MCF 10A (cell line): ENCODE measurements around the gene LHB. TPM values are rescaled to one million over a fixed set of nuclear protein-coding genes. Genes with fewer than 3 reads are reported as not detected.

ENCODE experiments used
- BruUV-seq: library from RNA; stranded (reverse); fragments of 400-500 nt; replicated peaks from 2 replicates; lab custom pipeline; 2021; lab: Mats Ljungman, UMichigan
- CTCF ChIA-PET: fragments of 300-600 bp; sonication (Branson Sonifier 250); formaldehyde crosslinking; extraction: SDS; loops from one replicate; lab custom pipeline; 2021; ENCODE audit warnings: antibody characterized with exemption, inconsistent platforms; lab: Yijun Ruan, JAX
- POLR2A ChIA-PET: fragments of 300-600, 350-650 bp; sonication (Branson Sonifier 250); formaldehyde crosslinking; extraction: SDS; loops from one replicate; lab custom pipeline; 2020; ENCODE audit warnings: antibody characterized with exemption, inconsistent platforms; lab: Yijun Ruan, JAX
- DNase-seq: peaks from one replicate; pipeline ENCODE4 v3.0.0-alpha.2; 2018; ENCODE audit not compliant: unreplicated experiment
- H3K27ac Mint-ChIP-seq: one replicate; pipeline ENCODE4 v1.8.0; 2022; ENCODE audit warnings: mild to moderate bottlenecking, low read depth, mixed read lengths; ENCODE audit not compliant: unreplicated experiment
- H3K27me3 Mint-ChIP-seq: one replicate; pipeline ENCODE4 v1.8.0; 2022; ENCODE audit warnings: mixed read lengths; ENCODE audit not compliant: insufficient read depth, unreplicated experiment
- H3K36me3 Mint-ChIP-seq: one replicate; pipeline ENCODE4 v1.8.0; 2022; ENCODE audit warnings: mild to moderate bottlenecking, moderate library complexity, mixed read lengths; ENCODE audit not compliant: insufficient read depth, unreplicated experiment
- H3K4me1 Mint-ChIP-seq: one replicate; pipeline ENCODE4 v1.8.0; 2022; ENCODE audit warnings: mixed read lengths; ENCODE audit not compliant: insufficient read depth, unreplicated experiment
- H3K4me3 Mint-ChIP-seq: one replicate; pipeline ENCODE4 v1.8.0; 2022; ENCODE audit warnings: mild to moderate bottlenecking, moderate library complexity, mixed read lengths; ENCODE audit not compliant: unreplicated experiment
- H3K9me3 Mint-ChIP-seq: one replicate; pipeline ENCODE4 v1.8.0; 2022; ENCODE audit warnings: mixed read lengths; ENCODE audit not compliant: unreplicated experiment
- CTCF ChIP-seq: fragments of 200-600 bp; IDR thresholded peaks from one replicate; pipeline ENCODE4 v1.8.0; 2022; ENCODE audit warnings: antibody characterized with exemption, mild to moderate bottlenecking; ENCODE audit not compliant: unreplicated experiment
- intact Hi-C: fragments of 100-400 bp; cut with micrococcal nuclease; formaldehyde crosslinking; loops from 2 replicates; pipeline ENCODE4 v1.14.1; 2022
- total RNA-seq: library from RNA; stranded (reverse); gene quantifications from 2 replicates; pipeline ENCODE4 v1.2.3, GENCODE V29; 2022

Gene LHB
- total RNA-seq, 1 experiment from 2014 or later = not detected

- TF ChIP-seq CTCF = no peak
- Mint-ChIP-seq H3K27ac (no peak overlapping the region), H3K27me3 (no peaks in the 10 kb centered on the region), H3K9me3 (no peaks in the 10 kb centered on the region), H3K4me1 (no peaks in the 10 kb centered on the region), H3K36me3 (peaks cover 80% of the 10 kb centered on the region), H3K4me3 (no peak overlapping the region)
- intact Hi-C loops = no loop called here
- POLR2A ChIA-PET = no interaction called here
- no TSS peak for BruUV-seq
- no peak for DNase-seq
- CTCF ChIA-PET = interaction anchor here (1.0 kb wide), 2 partner anchors 11 to 93 kb away, joined by 5 to 7 read pairs; partner anchors contain the start of genes GYS1 and RUVBL2
These were observed 12.8 kb downstream of the LHB start for GRCh38 chr19:49004133-49004532.

- Mint-ChIP-seq H3K4me1 (peaks cover 9% of the 10 kb centered on the region), H3K36me3 (peaks cover 55% of the 10 kb centered on the region), H3K27me3 (no peaks in the 10 kb centered on the region), H3K4me3 (no peak overlapping the region), H3K27ac (no peak overlapping the region), H3K9me3 (no peaks in the 10 kb centered on the region)
- TF ChIP-seq CTCF = peak; percentile 81
- ChIA-PET CTCF (interaction anchor here (0.6 to 3.6 kb wide), 27 partner anchors 9 to 1788 kb away, joined by 3 to 17 read pairs (median 4); partner anchors contain the start of gene NTF4), POLR2A (interaction anchor here (0.6 to 0.8 kb wide), 3 partner anchors 9 to 218 kb away, joined by 3 read pairs; no protein-coding TSS in a partner anchor)
- BruUV-seq = no TSS peak
- DNase-seq = peak; percentile 69
- intact Hi-C loops = loop anchor here (2.0 to 10.0 kb wide), 3 partner anchors 75 to 225 kb away; no protein-coding TSS in a partner anchor
These were observed 17.2 kb downstream of the LHB start for GRCh38 chr19:48999481-49000325.

- ChIA-PET POLR2A (interaction anchor here (0.6 kb wide), 1 partner anchor 1434 kb away, joined by 3 read pairs; no protein-coding TSS in a partner anchor), CTCF (interaction anchor here (0.6 to 2.0 kb wide), 15 partner anchors 10 to 585 kb away, joined by 3 to 13 read pairs (median 3); partner anchors contain the start of gene NTF4)
- BruUV-seq = no TSS peak
- H3K27ac Mint-ChIP-seq = no peak overlapping the region
- H3K9me3 Mint-ChIP-seq = no peaks in the 10 kb centered on the region
- peak; percentile 64 for DNase-seq
- TF ChIP-seq CTCF = peak; percentile 38
- H3K4me1 Mint-ChIP-seq = peaks cover 18% of the 10 kb centered on the region
- H3K36me3 Mint-ChIP-seq = peaks cover 38% of the 10 kb centered on the region
- intact Hi-C loops = loop anchor here (2.0 to 10.0 kb wide), 3 partner anchors 77 to 227 kb away; no protein-coding TSS in a partner anchor
- no peaks in the 10 kb centered on the region for H3K27me3 Mint-ChIP-seq
- H3K4me3 Mint-ChIP-seq = no peak overlapping the region
These were observed 18.9 kb downstream of the LHB start for GRCh38 chr19:48997972-48998371.

GRCh38 chr19:48994035-48994386 is 22.9 kb downstream of the LHB start:
- Mint-ChIP-seq H3K4me1 (peaks cover 34% of the 10 kb centered on the region), H3K9me3 (no peaks in the 10 kb centered on the region), H3K27ac (peak overlapping the region; percentile 95), H3K4me3 (peak overlapping the region; percentile 95), H3K27me3 (no peaks in the 10 kb centered on the region), H3K36me3 (peaks cover 35% of the 10 kb centered on the region)
- no TSS peak for BruUV-seq
- DNase-seq = no peak
- intact Hi-C loops = loop anchor here (10.0 kb wide), 1 partner anchor 231 kb away; no protein-coding TSS in a partner anchor
- ChIA-PET CTCF (interaction anchor here (0.6 to 3.0 kb wide), 11 partner anchors 10 to 245 kb away, joined by 3 to 39 read pairs (median 6); partner anchors contain the start of gene LIN7B), POLR2A (interaction anchor here (0.6 to 3.9 kb wide), 37 partner anchors 11 to 648 kb away, joined by 3 to 98 read pairs (median 4); partner anchors contain the start of genes ALDH16A1, CGB7, DBP and DHDH)
- TF ChIP-seq CTCF = no peak
